Lower lobe of right lung (tissue), 2 donors: Measurements from ENCODE around the gene SLC1A7. TPM values are rescaled to one million over a fixed set of nuclear protein-coding genes. Genes with fewer than 3 reads are reported as not detected.

Source experiments
- ATAC-seq, 2 donors: fragments of 200-7000 bp; cut with Tn5 transposase; one replicate each; pipeline ENCODE4 v1.9.1; 2020 to 2022; ENCODE audit warnings: mild to moderate bottlenecking in 2 of 2, moderate library complexity in 2 of 2
- DNase-seq: peaks from one replicate; pipeline ENCODE4 v3.0.0-alpha.2; 2020
- H3K27ac ChIP-seq: fragments of 200-600 bp; one replicate; pipeline ENCODE4 v1.8.0; 2022
- H3K27me3 ChIP-seq: fragments of 200-600 bp; one replicate; pipeline ENCODE4 v1.8.0; 2022; ENCODE audit warnings: low read depth
- H3K36me3 ChIP-seq: fragments of 200-600 bp; one replicate; pipeline ENCODE4 v1.8.0; 2022; ENCODE audit warnings: mild to moderate bottlenecking
- H3K4me1 ChIP-seq: fragments of 200-600 bp; one replicate; pipeline ENCODE4 v1.8.0; 2022
- H3K4me3 ChIP-seq: fragments of 200-600 bp; one replicate; pipeline ENCODE4 v1.8.0; 2022; ENCODE audit warnings: mild to moderate bottlenecking
- H3K9me3 ChIP-seq: fragments of 200-600 bp; one replicate; pipeline ENCODE4 v1.8.0; 2022
- CTCF ChIP-seq: fragments of 200-600 bp; IDR thresholded peaks from one replicate; pipeline ENCODE4 v1.8.0; 2022; ENCODE audit warnings: antibody characterized with exemption, mild to moderate bottlenecking
- intact Hi-C: fragments of 100-400 bp; cut with DNase I; formaldehyde crosslinking; loops from one replicate; pipeline ENCODE4 v1.11.0; 2022
- total RNA-seq: library from RNA; stranded (reverse); fragmentation: NEBNext Ultra II Directional; extraction: Animal tissue kit (Norgen Biotek cat#: 25700); gene quantifications from one replicate; pipeline ENCODE4 v1.2.1, GENCODE V29; 2021
- donor health status: DM: no; HTN: yes; CAD: no; lungs with severe emphysema.

The SLC1A7 gene
- total RNA-seq, 1 donor from 2014 or later = 0.68 TPM

GRCh38 chr1:53144201-53144600 is 1.8 kb upstream of the SLC1A7 start:
- Histone ChIP-seq H3K36me3 (no peaks in the 10 kb centered on the region), H3K27ac (no peak overlapping the region), H3K4me3 (no peak overlapping the region), H3K9me3 (no peaks in the 10 kb centered on the region), H3K27me3 (no peaks in the 10 kb centered on the region), H3K4me1 (peaks cover 34% of the 10 kb centered on the region)
- no peak for DNase-seq
- intact Hi-C loops = no loop called here
- ATAC-seq = no peak
- no peak for TF ChIP-seq CTCF

GRCh38 chr1:53143527-53143926 is 1.1 kb upstream of the SLC1A7 start:
- TF ChIP-seq CTCF = no peak
- Histone ChIP-seq H3K27ac (no peak overlapping the region), H3K9me3 (no peaks in the 10 kb centered on the region), H3K27me3 (no peaks in the 10 kb centered on the region), H3K36me3 (no peaks in the 10 kb centered on the region), H3K4me1 (peaks cover 34% of the 10 kb centered on the region), H3K4me3 (no peak overlapping the region)
- DNase-seq (no peak), ATAC-seq (no peak)
- intact Hi-C loops = no loop called here

- ATAC-seq (no peak), DNase-seq (no peak)
- no peak overlapping the region for H3K4me3 ChIP-seq
- H3K27me3 ChIP-seq = no peaks in the 10 kb centered on the region
- no peak for TF ChIP-seq CTCF
- H3K36me3 ChIP-seq = no peaks in the 10 kb centered on the region
- peaks cover 10% of the 10 kb centered on the region for H3K9me3 ChIP-seq
- H3K27ac ChIP-seq = no peak overlapping the region
- H3K4me1 ChIP-seq = peaks cover 29% of the 10 kb centered on the region
- intact Hi-C loops = no loop called here
These were observed 867 bp downstream of the SLC1A7 start for GRCh38 chr1:53141487-53142055.

GRCh38 chr1:53140451-53140850 is 2.0 kb downstream of the SLC1A7 start:
- Histone ChIP-seq H3K27ac (peak overlapping the region; percentile 5), H3K4me1 (peaks cover 19% of the 10 kb centered on the region), H3K36me3 (no peaks in the 10 kb centered on the region), H3K4me3 (no peak overlapping the region), H3K27me3 (no peaks in the 10 kb centered on the region), H3K9me3 (peaks cover 10% of the 10 kb centered on the region)
- ATAC-seq (no peak), DNase-seq (no peak)
- intact Hi-C loops = no loop called here
- TF ChIP-seq CTCF = no peak

- no peak for TF ChIP-seq CTCF
- Histone ChIP-seq H3K4me1 (peaks cover 14% of the 10 kb centered on the region), H3K27me3 (no peaks in the 10 kb centered on the region), H3K36me3 (no peaks in the 10 kb centered on the region), H3K9me3 (peaks cover 10% of the 10 kb centered on the region), H3K4me3 (no peak overlapping the region), H3K27ac (no peak overlapping the region)
- no peak for DNase-seq
- intact Hi-C loops = no loop called here
- ATAC-seq = no peak
These were observed 2.5 kb downstream of the SLC1A7 start for GRCh38 chr1:53139951-53140361.
